HG02981 (cell line): Measurements from ENCODE around the gene DGKA.
"Not testable (repeated sequence)": the region's sequence is repeated elsewhere in the genome, so short reads cannot be mapped to it uniquely, and the experiment has no call there.

Experiments used
- ATAC-seq: cut with Tn5 transposase; IDR thresholded peaks from one replicate; pipeline ENCODE4 v1.9.1; 2021; ENCODE audit warnings: mild to moderate bottlenecking, moderate library complexity; ENCODE audit not compliant: unreplicated experiment

The DGKA gene

DNA sequence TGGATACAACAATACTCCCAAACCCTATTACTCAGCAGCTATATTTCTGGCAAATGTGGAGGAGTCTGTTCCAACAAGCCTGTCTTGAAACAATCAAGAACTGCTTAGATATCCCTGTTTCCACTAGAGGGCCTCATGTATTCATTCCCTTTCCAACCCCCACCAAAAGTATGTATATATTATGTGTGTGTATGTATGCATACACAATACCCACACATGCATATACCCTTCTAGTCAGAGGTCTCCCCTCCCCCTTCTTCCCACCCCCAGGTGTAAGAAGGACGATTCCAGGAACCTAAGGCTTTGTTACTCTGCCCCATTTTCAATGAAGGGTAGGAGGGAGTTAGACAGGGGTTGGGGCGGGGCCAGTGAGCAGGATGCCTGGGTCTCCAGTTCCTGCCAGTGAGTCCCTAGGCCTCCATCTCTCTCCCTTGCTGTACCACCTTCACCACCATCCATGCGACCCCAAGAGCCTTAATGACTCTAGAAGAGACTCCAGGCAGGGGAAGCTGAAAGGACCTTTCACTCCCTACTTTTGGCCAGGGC, at the start of gene DGKA:
TSS of gene DGKA (plus strand) at position 392 of the 546 bp plus-strand sequence. CDS start 5,342 bp downstream, outside the sequence.
- no peak for ATAC-seq

DNA sequence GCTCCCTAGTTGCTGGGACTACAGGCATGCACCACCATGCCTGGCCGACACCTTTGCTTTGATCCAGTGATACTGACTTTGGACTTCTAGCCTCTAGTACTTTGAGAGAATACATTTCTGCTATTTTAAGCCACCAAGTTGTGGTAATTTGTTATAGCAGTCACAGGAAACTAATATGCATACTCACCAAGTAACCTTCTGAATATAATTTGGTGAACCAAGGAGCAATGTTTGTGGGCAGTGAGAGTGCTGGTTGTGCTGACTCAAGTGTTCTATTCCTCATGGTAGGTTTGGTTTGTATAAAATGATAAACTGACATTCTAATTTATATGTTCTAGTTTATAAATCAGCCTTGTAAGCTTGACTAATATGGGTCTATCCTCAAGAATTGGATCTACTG, 45.8 kb upstream of the DGKA start:
- no peak for ATAC-seq

DNA sequence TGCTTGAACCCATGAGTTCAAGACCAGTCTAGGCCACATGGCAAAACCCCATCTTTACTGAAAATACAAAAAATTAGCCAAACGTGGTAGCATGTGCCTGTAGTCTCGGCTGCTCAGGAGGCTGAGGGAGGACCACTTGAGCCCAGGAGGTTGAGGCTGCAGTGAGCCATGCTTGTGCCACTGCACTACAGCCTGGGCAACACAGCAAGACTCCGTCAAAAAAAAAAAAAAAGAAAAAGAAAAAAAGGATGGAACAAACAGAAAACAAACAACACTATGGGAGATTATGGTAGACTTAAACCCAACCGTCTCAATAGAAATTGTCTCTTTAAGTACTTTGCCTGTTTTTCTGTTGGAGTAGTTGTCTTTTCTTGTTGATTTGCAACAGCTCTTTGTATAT, 39.7 kb upstream of the DGKA start:
- ATAC-seq = no peak

DNA sequence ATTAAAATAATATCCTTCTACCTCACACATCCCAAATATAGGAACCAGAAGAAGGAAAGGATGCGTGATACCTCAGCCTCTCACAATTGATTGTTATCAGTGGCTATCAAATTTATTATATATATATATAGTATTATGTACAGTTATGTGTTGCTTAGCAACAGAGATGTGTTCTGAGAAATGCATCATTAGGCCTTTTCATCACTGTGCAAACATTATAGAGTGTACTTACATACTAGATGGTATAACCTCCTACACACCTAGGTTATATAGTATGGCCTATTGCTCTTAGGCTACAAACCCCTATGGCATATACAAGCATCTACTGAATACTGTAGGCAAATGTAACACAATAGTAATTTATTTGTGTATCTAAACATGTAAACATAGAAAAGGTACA, 37.2 kb upstream of the DGKA start:
- no peak for ATAC-seq

DNA sequence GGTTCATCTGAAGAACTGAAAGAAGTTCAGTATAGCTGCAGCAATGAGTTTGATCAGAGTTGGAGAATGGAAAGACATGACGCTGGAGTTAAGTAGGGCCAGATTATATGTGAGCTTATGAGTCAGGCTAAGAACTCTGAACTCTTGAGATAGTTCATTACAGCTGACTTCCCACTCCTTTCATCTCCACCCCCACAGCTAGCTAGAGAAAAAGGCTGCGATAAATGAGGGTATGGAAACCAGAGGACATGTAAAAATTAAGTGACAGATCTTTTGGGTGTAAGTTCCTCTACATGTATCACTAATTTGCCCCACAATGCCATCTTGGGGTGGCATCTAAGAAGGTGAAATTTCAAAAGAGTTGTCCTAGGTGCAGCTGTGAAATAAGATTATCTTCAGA, 31.9 kb upstream of the DGKA start:
- no peak for ATAC-seq

DNA sequence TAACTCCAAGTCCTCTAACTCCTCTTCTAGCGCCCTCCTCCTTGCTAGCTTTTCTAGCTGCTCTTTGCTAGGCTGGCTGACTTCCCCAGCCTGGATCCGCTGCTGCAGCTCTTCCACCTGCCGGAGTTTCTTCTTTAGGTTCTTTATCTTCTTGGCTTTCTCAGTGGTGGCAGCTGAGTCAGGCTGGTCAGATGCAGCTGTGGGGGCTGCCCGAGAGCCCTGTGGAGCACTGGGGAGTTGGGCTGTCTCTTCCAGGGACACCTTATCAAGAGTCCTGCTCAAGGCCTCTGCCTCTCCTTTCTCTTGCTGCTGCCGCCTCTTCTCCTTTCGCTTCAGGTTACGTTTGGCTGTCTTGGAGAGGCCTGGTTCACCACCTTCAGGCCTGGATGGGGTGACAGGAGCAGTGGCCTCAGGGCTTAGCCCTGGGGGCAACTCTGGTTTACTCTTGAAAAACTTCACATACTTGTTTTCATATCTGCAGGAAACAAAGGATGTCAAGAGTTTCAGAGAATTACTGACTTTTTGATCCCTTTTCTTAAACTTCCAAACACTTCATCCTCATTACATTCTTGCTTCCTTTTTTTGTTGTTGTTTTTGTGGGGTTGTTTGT, 29.0 kb upstream of the DGKA start:
- ATAC-seq = no peak

DNA sequence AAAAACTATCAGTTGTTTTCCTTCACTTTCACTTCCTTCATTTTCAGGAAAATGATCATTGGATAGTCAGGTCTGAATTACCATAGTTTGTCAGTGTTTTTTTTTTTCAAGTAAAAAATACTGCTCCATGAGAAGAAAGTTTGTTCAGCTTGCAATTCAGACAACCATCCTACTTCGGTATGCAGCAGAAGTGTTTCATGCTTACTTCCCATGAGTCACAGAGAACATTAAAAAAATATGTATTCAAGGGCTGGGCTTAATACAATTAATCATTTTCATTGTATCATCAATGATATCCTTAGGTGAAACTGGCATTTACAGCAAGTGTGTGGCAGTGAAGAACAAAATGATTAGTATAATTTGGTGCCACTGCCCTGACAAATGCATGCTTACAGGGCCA, 24.9 kb upstream of the DGKA start:
- ATAC-seq = no peak

DNA sequence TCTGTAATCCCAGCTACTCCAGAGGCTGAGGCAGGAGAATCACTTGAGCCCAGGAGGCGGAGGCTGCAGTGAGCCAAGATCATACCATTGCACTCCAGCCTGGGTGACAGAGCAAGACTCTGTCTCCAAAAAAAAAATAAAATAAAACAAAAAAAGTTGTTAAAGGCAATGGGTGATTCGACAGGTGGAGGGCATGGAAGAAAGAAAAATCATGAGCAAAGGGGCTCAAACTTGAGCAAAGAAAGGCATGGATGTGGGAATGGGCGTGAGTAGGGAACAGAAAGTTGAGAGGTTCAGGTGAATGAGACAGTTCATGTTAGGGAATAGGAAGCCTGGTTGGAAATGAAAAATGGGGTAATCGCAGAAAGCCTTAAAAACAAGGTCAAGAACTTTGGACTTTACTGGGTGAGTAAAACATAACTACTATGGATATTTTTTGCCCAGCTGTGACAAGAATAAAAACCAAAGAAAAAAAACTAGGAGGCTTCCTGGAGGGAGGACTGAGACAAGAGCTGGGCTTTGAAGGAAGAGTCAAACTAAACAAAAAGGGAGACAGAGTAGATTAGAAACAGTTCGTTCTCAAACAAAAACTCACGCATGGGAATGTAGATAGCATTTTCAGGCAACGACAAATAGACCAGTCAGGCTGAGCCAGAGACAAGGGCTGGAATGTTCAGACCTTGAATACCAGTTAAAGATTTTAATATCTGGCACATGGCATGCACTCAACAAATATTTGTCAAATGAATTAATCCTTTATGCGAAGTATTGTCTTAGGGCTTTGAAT, 22.0 kb upstream of the DGKA start:
- ATAC-seq = no peak

DNA sequence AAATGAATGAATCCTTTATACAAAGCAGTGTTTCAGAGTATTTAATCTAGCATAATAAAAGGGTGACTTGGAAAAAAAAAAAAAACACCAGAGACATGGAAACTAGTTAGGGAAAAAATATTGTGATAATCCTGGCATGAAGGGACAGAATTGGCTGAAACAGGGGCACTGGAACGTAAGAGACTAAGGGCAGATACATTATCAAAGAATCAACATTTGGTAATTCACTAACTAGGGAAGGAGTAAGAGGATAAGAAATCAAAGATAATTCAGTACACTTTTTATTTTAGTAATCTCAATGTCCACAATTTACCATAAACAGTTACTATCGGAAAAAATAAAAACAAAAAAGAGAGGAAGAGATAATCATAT, 21.5 kb upstream of the DGKA start:
- ATAC-seq = no peak

DNA sequence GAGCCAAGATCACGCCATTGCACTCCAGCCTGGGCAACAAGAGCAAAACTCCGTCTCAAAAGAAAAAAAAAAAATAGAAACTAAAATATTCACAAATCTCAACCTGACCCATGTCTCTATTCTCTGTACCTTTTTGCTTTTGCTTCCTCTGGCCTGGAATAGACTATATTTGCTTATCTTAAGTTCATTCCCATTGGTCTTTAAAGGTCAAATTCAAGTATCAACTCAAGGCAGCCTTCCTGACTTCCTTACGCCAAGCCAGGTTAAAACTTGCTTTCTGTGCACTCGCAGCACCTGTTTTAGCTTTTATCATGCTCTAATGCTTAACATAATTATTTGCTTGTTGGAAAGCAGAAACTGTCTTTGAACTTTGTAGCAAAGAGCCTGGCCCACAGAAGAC, 18.1 kb upstream of the DGKA start:
- ATAC-seq = no peak

DNA sequence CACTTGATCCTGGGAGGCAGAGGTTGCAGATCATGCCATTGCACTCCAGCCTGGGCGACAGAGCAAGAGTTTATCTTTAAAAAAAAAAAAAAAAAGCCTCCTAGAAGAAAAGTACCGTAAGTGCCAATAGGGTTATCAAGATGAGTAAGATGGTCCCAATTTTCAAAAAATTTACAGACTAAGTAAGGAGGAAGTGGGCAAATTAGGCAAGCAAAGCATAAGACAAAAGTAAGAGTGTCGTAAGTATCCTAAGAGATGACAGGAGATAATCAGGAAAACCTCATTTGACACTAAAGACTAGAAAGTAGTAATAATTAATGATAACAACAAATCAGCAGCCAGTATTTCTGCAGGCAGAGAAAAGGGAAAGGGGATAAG, 15.5 kb upstream of the DGKA start:
- no peak for ATAC-seq

DNA sequence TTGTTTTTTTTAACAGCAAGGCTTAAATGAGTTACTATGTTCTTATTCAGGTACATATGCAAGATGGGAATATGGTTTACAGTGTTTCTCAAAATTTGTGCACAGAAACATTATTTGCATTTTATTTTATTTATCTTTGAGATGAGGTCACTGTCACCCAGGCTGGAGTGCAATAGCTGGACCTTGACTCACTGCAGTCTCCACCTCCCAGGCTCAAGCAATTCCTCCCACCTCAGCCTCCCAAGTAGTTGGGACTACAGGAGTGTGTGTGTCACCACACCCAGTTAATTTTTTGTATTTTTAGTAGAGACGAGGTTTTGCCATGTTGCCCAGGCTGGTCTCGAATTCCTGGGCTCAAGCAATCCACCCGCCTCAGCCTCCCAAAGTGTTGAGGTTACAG, 11.9 kb upstream of the DGKA start:
- ATAC-seq = not testable (repeated sequence)

DNA sequence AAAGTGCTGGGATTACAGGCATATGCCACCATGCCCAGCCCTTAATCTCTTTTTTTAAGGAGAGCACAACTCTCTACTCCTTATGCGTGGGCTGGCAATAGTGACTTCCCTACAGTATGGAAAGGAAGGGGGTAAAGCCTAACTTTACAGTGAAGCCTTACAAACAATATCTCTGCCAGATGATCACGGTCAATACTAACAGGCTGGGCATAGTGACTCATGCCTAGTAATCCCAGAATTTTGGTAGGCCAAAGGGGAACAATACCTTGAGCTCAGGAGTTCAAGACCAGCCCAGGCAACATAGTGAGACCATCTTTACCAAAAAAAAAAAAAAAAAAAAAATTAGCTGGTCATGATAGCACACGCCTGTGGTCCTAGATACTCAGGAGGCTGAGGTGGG, 8.8 kb upstream of the DGKA start:
- ATAC-seq = no peak

DNA sequence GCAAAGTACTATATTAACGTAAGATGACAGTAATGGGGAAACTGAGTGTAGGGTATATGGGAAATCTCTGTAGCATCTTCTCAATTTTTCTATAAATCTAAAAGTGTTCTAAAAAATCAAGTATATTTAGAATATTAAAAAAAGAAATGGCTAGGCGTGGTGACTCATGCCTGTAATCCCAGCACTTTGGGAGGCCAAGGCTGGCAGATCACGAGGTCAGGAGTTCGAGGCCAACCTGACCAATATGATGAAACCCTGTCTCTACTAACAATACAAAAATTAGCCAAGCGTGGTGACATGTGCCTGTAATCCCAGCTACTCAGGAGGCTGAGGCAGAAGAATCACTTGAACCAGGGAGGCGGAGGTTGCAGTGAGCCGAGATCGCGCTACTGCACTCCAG, 7.3 kb upstream of the DGKA start:
- not testable (repeated sequence) for ATAC-seq

DNA sequence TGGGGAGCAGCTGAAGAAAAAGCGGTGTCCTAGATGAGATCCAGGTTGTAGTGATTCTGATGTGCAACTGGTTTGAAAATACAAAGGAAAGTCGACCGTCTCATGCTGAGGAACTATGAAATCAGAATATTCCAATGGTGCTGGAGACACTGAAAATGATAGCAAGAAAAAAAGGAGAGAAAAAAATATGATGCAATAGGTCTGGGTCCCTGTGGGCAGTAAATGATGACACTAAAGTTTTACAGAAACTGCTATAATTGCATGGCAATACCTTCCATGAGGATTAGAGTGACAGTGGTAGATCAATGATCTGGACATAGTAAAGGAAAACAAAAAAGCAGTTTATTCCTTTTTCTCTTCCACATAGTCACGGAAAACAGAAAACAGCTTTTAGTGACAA, 5.6 kb upstream of the DGKA start:
- ATAC-seq = no peak

DNA sequence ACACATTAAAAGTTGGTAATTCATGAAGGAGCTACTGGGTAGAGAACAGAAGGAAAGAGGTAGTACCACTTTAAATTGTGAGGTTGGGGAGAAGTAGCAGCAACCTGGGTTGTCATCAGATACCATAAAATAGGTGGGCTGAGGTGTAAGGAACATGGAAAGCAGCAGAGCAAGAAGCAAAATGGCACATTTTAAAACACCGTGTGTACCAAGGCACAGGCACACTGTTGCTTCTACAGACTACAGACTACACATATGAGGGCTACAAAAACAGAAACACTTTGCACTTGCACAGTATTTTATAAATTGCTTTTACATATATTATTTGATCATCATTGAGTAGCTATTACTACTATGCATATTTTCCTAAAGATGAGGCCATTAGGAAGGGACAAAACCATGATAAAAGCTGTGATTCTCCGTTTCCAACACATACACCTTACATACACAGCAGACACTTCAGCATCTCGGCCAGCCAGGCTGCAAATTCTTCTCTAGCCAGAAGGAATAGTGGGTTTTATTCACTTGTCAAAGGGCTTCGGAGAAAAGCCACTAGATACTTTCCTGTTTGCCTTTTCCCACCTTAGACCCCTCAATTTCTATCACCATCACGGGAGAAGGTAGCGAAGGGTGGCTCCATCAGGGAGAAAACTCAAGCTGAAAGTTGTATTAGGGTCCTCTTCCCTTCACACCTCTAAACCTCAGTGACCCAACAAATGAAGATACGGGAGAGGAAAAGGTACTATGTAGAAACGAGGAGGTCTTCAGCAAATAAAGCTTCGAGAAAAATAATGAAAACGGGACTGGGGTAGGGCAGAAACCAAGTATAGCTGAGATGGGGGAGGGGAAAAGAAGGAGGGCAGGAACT, 4.9 kb upstream of the DGKA start:
- peak; percentile 0 for ATAC-seq

DNA sequence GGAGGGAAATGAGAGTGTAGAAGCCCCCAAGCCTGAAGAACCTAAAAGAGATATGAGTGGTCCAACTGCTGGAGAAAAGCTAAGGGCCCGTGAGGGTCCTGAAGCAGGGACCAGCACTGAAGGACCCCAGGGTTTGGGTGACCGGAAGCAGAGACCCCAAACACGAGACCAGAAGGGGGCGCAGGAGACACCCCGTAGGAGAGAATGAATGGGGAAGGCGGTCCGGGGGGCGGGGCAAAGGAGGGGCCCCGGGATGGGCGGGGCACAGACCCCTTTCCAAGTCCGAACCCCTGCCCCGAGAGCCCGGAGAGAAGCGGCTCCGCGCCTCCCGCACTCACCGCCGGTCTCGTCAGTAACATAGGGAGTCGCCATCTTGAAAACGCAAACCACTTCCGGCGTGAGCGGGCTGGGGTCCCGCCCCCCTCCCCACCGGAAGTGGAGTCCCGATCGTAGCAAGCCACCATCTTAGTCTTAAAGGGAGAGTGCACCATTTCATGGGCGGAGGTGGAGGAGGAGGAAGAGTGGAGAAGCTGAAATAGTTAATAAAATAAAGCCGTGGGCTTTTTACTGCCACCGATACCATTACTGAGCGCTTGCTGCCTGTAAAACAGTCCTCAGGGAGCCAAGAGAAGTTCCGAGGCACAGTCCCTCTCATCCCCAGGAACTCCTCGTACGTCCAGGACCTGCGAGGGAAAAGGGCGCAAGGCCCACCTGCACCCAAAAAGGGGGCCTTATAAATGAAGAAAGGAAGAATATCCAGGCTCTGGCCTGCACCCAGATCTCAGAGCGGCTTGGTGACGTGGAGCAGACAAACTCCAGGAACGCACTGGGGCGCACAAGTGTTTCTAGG, 4.0 kb upstream of the DGKA start:
- peak; percentile 40 for ATAC-seq

DNA sequence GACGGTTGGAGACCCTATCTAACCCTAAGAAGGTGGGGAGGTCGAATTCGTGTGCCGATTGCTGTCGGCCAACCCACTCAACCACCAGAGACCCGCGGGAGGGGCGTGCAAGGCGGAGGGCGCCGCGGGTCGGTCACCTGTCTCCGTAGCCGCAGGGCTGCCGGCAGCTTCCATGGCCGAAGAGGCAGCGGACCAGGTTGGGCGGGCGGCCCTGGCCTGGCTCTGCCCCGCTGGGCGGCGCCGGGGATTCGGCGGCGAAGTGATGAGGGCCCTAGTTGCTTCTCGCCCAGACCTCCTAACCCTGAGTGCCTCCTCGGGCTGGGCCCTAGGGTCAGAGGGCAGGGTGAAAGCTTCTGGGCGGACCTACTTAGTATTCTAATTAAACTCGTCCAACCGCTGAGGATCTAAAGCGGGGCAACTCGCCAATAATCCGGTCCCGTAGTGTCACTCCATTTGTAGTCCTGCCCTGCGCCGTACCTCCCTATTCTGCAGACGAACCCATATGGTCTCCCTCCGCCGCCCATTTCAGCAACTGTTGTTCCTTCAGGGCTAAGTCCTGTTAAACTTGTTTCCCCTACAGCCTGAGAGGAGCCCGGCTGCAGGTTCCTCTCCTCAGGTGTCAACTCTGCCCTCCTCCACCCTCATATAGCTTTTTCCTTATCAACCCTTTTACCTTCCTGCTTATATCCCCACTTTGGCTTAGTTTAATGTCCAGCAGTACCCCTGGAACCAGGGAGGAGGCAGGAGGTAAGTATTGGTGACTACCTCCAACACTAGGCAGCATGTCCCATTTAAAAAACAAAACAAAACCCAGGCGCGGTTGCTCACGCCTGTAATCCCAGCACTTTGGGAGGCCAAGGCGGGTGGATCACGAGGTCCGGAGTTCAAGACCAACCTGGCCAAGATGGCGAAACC, 3.1 kb upstream of the DGKA start, which contains the start of gene PYM1:
TSS of gene PYM1 (minus strand) at position 307 of the 915 bp plus-strand sequence. CDS start at position 174, 133 bp downstream.
- peak; percentile 28 for ATAC-seq

DNA sequence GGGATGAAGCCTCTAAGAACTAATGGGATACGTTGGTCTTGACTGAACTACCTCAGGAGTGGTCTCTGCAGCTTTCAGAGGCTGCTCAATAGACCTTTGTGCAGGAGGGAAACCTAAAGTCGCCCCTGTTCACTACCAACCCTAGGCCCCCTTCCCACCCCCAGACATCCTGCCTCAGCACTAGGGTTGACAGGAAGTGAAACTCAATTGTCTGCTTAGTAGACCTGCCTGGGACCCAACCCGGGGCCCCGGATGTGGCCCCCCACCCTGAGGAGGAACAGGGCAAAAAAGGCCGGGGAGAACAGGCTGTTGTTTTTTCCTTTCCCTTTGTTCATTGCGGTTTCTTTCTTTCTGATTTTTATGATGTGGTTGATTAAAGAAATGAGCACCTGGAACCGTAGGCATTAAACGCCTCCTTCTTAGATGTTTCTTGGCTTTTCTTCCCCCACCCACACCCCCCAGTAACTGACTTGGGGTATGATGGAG, 1.6 kb upstream of the DGKA start:
- peak; percentile 43 for ATAC-seq
